HL-60/S4 treated with retinoic acid at 250 ng/mL for 4 days and 3 days (cell line): Measurements from ENCODE around the gene CNOT1.

Experiments
- in situ Hi-C: fragments of 300-500 bp; cut with MboI; formaldehyde crosslinking; loops from 2 replicates; pipeline ENCODE4 v1.7.0; 2022; ENCODE audit warnings: low sequenced_read_pairs

Gene CNOT1

GRCh38 chr16:58530179-58530578 lies 99.4 kb downstream of the CNOT1 start:
- in situ Hi-C loops, result loop anchor here (10.0 kb wide), 1 partner anchor 55 kb away; no protein-coding TSS in a partner anchor

GRCh38 chr16:58519707-58520106 lies 109.9 kb downstream of the CNOT1 start:
- in situ Hi-C loops, result no loop called here

- in situ Hi-C loops, result no loop called here
Measured at GRCh38 chr16:58518980-58519368, 110.7 kb downstream of the CNOT1 start.

- in situ Hi-C loops, result no loop called here
Measured at GRCh38 chr16:58518083-58518979, 111.3 kb downstream of the CNOT1 start.

- in situ Hi-C loops, result no loop called here
Measured at GRCh38 chr16:58516768-58517107, 112.9 kb downstream of the CNOT1 start.

GRCh38 chr16:58515871-58516767 lies 113.5 kb downstream of the CNOT1 start:
- in situ Hi-C loops, result no loop called here

- in situ Hi-C loops, result no loop called here
Measured at GRCh38 chr16:58515125-58515870, 114.3 kb downstream of the CNOT1 start, which contains the start of gene SETD6. Gene SETD6, plus strand, starts transcription at chr16:58515517. Its CDS starts 21 bp downstream, at chr16:58515538.

GRCh38 chr16:58513874-58514273 lies 115.8 kb downstream of the CNOT1 start:
- in situ Hi-C loops, result no loop called here

- in situ Hi-C loops, result no loop called here
Measured at GRCh38 chr16:58511933-58512815, 117.5 kb downstream of the CNOT1 start.

GRCh38 chr16:58510776-58511628 lies 118.6 kb downstream of the CNOT1 start:
- in situ Hi-C loops, result no loop called here

- in situ Hi-C loops, result no loop called here
Measured at GRCh38 chr16:58510097-58510775, 119.4 kb downstream of the CNOT1 start.

GRCh38 chr16:58509256-58510096 lies 120.2 kb downstream of the CNOT1 start:
- in situ Hi-C loops, result no loop called here

- in situ Hi-C loops, result no loop called here
Measured at GRCh38 chr16:58508671-58509251, 120.9 kb downstream of the CNOT1 start.

GRCh38 chr16:58507963-58508670 lies 121.5 kb downstream of the CNOT1 start:
- in situ Hi-C loops, result no loop called here

- in situ Hi-C loops, result no loop called here
Measured at GRCh38 chr16:58507195-58507962, 122.2 kb downstream of the CNOT1 start.
